ENCODE data around the gene NPHS1.
"Not testable (repeated sequence)": the region's sequence is repeated elsewhere in the genome, so short reads cannot be mapped to it uniquely, and the experiment has no call there.

Gene NPHS1

GRCh38 chr19:35879770-35880317 is 27.5 kb upstream of the NPHS1 start:
- peak in 1 of 3 experiments; percentile 53 for DNase-seq (ENCODE audit: low read depth in 3 of 3)

DNA sequence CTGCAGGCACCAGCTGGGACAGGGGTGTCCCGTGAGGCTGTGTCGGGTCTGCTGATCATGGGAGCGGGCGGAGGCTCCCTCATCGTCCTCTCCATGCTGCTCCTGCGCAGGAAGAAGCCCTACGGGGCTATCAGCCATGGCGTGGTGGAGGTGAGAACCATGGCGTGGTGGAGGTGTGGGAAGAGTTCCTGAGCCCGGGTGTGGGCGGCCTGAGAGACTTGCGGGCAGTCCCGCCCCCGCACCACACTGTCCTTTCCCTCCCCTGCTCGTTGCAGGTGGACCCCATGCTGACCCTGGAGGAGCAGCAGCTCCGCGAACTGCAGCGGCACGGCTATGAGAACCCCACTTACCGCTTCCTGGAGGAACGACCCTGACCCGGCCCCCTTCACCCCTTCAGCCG is 26.8 kb upstream of the NPHS1 start:
- DNase-seq (ENCODE audit: low read depth in 3 of 3): no peak

- no peak for DNase-seq (ENCODE audit: low read depth in 3 of 3)
These were observed 22.2 kb upstream of the NPHS1 start for GRCh38 chr19:35874392-35874930.

DNA sequence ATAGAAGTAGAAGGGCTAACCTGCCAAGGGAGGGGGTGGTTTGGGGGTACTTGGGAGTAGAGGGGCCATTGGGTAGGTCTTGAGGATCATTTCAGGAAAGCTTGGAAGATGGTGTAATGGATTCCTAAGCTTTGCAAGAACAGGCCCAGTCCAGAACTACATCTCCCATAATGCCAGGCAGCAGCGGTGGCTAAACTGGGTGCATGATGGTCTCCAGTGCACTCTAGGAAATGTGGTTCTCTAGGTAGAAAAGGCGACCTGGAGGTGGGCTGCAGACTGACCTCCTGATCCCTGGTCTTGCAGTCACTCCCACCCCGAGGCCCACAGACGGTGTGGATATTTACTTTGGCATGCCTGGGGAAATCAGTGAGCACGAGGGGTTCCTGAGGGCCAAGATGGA is 19.9 kb upstream of the NPHS1 start:
- no peak for DNase-seq (ENCODE audit: low read depth in 3 of 3)

- DNase-seq (ENCODE audit: low read depth in 3 of 3): no peak
These were observed 19.3 kb upstream of the NPHS1 start for GRCh38 chr19:35871611-35872010.

- DNase-seq (ENCODE audit: low read depth in 3 of 3): no peak
These were observed 18.5 kb upstream of the NPHS1 start for GRCh38 chr19:35870798-35871197.

GRCh38 chr19:35870124-35870736 is 17.9 kb upstream of the NPHS1 start:
- DNase-seq (ENCODE audit: low read depth in 3 of 3): not testable (repeated sequence)

DNA sequence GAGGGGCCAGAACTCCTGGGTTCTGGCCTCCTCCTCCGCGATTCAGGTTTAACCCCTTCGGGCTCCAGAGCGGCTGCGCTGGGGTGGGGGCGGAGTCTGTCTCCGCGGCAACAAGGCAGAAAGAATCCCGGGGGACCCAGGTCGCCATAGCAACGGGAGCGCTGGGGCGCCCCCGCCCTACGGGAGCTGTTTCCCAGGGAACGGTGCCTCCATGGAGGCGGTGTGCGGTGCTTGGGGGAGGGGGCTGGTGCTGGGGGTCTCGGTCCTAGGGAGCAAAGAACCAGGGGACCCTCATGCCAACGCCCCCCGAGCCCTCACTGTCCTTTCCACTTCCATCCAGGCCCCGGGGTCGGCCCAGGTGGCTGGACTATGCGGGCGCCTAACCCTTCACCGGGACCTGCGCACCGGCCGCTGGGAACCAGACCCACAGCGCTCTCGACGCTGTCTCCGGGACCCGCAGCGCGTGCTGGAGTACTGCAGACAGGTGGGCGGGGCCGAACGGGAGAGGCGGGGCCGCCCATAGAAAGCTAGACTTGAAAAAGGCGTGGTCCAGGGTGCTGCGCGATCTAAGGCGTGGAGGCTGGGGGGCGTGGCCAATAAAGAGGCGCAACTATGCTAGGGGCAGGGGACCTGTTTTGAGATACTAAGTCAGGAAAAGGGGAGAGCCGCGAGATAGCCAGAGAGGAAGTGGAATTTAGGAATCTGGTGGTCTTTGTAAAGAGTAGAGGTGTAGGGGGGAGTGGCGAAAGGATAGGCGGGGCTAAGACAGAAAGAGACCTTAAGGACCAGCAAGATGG is 17.2 kb upstream of the NPHS1 start:
- peak; percentile 47 to 68 (median 65) for DNase-seq (ENCODE audit: low read depth in 3 of 3)

DNA sequence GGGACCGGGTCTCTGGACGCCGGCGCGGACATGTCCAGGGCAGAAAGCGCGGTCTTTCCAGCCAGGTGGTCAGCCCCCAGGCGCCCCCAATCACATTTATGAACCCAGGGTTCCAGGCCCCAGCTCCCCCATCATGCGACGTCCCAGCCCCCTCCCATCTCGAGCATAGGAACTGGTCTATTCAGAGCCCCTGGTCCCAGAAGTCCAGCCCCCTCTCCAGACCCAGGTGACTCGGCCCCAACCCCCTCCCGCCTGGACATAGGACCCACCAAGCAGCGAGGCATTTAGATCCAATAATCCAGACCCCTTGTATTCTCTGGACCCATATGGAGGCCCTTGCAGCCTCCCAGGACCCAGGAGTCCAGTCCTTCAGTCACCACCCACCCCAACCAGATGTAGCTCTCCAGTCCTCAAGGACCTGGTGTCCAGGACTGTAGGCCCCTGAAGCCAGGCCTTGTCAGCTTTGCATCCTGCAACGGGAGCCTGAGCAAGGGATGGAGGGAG is 16.6 kb upstream of the NPHS1 start:
- no peak for DNase-seq (ENCODE audit: low read depth in 3 of 3)

DNA sequence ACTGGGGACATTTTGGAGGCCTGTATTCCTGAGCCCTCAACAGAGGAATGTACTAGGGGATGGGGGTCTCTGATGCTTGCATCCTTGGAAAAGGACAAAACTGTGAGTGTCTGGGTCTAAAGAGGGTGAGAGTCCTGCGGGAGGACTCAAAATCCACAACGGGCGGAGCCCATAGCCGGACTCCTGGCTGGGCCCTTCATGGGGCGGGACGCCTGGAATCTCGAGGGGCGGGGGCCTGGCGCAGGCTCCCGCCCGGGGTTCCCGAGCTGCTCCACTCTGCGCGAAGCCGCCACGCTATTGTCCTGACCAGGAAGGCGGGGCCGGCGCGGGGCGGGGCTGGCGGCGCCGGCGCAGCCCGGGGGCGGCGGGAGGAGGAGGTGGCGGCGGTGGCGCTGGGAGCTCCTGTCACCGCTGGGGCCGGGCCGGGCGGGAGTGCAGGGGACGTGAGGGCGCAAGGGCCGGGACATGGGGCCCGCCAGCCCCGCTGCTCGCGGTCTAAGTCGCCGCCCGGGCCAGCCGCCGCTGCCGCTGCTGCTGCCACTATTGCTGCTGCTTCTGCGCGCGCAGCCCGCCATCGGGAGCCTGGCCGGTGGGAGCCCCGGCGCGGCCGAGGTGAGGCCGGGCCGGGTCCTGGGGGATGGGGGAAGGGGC is 16.0 kb upstream of the NPHS1 start, which contains the start of gene APLP1:
APLP1 (plus strand) TSS at position 403 of the 651 bp plus-strand sequence; CDS start at position 466, 63 bp downstream.
- DNase-seq (ENCODE audit: low read depth in 3 of 3): peak; percentile 52 to 64 (median 55)

- DNase-seq (ENCODE audit: low read depth in 3 of 3): no peak
These were observed 10.7 kb upstream of the NPHS1 start for GRCh38 chr19:35863018-35863417.

GRCh38 chr19:35862528-35862927 is 10.2 kb upstream of the NPHS1 start:
- no peak for DNase-seq (ENCODE audit: low read depth in 3 of 3)

GRCh38 chr19:35861640-35862160 is 9.4 kb upstream of the NPHS1 start:
- no peak for DNase-seq (ENCODE audit: low read depth in 3 of 3)

DNA sequence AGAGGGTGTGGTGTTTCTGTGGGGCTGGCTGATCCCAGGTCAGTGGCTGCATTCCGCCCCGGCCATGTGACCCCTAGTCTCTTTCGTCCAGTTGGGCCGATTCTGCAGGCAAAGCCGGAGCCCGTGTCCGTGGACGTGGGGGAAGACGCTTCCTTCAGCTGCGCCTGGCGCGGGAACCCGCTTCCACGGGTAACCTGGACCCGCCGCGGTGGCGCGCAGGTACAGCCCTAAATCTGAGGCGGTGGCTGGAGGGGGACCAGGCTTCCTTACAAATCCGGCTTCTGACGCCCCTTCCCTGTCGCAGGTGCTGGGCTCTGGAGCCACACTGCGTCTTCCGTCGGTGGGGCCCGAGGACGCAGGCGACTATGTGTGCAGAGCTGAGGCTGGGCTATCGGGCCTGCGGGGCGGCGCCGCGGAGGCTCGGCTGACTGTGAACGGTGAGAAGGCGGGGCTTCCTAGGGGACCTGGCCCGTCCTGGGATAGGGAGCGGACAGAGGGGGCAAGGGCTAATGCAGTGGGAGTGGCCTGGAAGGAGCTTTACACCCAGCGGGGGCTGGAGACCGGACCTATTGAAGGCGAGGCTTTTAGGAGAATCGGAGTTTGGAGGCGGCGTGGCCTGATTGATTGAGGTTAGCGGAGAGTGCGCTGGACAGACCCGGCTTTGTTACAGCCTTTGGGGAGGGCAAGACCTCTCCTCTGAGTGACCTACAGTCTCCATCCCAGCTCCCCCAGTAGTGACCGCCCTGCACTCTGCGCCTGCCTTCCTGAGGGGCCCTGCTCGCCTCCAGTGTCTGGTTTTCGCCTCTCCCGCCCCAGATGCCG is 8.7 kb upstream of the NPHS1 start:
- DNase-seq (ENCODE audit: low read depth in 3 of 3): no peak

DNA sequence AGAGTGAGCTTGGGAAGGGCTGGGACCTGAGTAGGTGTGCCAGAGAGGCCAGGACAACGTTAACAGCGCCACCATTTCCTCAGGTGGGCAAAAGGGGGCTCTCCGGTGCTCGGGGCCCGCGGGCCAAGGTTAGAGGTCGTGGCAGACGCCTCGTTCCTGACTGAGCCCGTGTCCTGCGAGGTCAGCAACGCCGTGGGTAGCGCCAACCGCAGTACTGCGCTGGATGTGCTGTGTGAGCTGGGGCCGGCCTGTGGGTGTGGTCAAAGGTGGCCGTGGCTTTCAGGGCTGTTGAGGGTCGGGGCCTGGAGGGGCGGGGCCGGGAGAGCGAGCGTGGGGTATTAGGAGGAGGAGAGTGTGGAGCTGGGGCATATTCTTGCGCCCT is 8.1 kb upstream of the NPHS1 start:
- DNase-seq (ENCODE audit: low read depth in 3 of 3): no peak

DNA sequence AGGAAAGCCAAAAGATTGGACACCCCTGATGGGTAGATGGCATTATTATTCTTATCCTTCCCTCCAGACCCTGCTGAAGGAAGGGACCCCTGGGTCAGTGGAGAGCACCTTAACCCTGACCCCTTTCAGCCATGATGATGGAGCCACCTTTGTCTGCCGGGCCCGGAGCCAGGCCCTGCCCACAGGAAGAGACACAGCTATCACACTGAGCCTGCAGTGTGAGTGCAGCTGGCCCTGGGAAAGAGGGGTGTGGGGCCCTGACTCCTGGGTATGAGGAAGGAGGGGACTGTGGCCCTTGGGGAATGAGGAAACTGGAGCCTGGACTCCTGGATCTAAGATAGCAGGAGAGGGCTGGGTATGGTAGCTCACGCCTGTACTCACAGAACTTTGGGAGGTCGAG is 7.1 kb upstream of the NPHS1 start:
- DNase-seq (ENCODE audit: low read depth in 3 of 3): no peak

DNA sequence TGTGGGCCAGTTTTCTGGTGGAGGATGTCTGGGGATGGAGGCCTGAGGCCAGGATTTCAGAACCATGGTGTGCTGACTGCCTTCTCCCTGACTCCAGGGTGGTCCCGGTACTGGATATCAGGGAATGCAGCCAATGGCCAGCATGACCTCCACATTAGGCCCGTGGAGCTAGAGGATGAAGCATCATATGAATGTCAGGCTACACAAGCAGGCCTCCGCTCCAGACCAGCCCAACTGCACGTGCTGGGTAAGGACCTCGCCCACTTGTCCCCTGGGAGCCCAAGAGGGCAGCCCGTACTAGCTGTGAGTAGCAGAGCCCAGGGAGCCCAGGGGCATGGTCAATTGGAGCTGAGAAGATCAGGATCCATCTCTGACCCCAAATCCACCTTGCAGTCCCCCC is 6.0 kb upstream of the NPHS1 start:
- no peak for DNase-seq (ENCODE audit: low read depth in 3 of 3)

DNA sequence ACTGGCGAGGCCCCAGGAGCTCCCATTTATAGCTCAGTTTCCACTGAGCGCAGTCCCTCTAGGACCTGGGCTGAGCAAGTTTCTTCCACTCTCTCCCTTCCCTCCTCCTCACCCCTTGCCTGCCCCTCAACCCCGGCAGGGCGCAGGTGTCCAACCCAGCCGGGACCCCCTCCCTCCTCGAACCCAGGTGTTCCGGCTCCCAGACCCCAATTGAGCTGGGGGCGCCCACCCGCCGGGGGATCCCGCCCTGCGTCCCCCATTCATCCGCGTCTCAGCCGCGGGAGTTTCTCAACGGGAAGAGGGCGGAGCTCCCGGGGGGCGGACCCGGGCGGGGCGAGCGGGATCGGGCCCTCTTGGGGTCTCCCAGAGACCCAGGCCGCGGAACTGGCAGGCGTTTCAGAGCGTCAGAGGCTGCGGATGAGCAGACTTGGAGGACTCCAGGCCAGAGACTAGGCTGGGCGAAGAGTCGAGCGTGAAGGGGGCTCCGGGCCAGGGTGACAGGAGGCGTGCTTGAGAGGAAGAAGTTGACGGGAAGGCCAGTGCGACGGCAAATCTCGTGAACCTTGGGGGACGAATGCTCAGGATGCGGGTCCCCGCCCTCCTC is 4.3 kb upstream of the NPHS1 start, which contains the start of gene KIRREL2:
KIRREL2 (plus strand) TSS at position 366 of the 604 bp plus-strand sequence; CDS start at position 575, 209 bp downstream.
- DNase-seq (ENCODE audit: low read depth in 3 of 3): no peak

DNA sequence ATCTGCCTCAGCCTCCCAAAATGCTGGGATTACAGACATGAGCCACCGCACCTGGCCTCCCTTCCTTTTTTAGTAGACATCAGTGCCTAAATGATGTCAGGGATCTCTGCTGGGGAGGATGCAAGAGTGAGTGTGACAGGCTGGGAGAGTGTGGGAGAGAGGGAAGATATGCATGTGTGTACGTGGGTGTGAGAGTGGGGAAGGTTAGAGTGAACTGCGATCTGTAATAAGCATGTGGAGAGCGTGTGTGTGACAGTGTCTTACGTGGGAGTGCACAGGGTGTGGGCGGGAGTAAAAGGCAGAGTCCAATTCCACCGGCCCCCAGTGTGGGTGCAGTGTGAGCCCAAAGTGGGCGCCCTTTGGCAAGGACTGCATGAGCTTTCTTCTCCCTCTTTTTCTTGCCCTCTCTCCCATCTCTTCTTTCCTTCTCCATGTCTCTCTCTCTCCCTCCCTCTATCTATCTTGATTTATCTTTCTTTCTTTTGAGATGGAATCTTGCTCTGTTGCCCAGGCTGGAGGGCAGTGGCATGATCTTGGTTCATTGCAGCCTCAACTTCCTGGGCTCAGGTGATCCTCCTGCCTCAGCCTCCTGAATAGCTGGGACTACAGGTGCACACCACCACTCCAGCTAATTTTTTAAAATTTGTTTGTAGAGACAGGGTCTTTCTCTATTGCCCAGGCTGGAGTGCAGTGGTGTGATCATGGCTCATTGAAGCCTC is 893 bp upstream of the NPHS1 start:
- DNase-seq (ENCODE audit: low read depth in 3 of 3): no peak
